ENCODE measurements around the gene INPP4A. TPM values are rescaled to one million over a fixed set of nuclear protein-coding genes. Genes with fewer than 3 reads are reported as not detected.

Gene INPP4A
- total RNA-seq (2022; extraction: Qiagen RNA extraction; ENCODE audit: low read depth) = 6.8 to 10.6 TPM (median 8.8 TPM) in 5 replicates

GRCh38 chr2:98444436-98445176 lies at the start of gene INPP4A:
TSS of gene INPP4A (plus strand) at chr2:98444858. CDS start at chr2:98520049, 75,191 bp downstream.

DNA sequence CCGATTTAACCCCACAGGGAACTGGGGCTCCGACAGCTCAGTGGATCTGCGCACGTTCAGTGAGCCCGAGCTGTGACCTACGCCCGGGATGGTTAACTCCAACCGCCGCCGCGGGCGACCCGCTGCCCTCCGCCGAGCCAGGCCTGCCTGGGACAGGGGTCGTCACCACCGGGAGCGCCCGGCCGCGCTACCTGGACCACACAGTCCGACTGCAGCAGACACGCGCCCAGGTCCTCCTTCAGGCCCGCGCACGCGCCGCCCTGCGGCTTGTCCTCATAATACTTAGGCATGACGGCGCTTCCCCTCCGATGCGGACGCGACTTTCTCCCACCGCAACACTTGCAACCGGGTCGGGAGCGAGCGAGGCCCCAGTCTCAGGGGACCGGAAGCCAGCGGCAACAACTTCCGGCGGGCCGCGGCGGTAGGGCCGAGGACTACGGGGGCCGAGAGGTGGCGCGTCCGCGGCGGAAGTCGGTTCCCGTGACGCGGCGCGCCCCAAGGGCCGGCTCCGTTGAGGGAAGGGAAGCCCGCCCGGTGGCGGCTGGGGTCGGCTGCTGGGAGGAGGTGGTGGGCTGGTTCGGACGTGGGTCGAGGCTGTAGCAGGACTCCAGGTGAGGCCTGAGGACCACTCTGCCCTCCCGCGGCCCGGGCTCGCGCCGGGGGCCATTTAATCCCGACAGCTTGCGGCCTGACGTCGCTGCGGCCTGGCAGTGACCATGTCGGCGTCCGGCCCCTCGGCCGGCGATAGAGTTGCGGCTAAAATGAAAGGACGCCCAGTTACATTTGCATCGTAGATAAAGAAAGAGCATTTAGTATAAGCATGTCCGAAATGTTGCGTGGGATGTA lies 163.7 kb downstream of the INPP4A start, which contains the start of the genes COA5 and UNC50:
COA5 (minus strand) TSS at position 397 of the 846 bp plus-strand sequence; CDS start at position 290, 107 bp downstream.
UNC50 (plus strand) TSS at position 474 of the 846 bp plus-strand sequence. CDS start 1,171 bp downstream, outside the sequence.

Other genes starting within 250 kb of the INPP4A start
- not detected in 5 replicates for gene CNGA3, start 98.4 kb upstream of the INPP4A start, total RNA-seq (2022; extraction: Qiagen RNA extraction; ENCODE audit: low read depth)
- gene COA5, start 163.7 kb downstream of the INPP4A start, total RNA-seq (2022; extraction: Qiagen RNA extraction; ENCODE audit: low read depth) = 17.4 to 26.6 TPM (median 24.3 TPM) in 5 replicates
- gene UNC50, start 163.7 kb downstream of the INPP4A start, total RNA-seq (2022; extraction: Qiagen RNA extraction; ENCODE audit: low read depth) = 44.5 to 48.3 TPM (median 47.4 TPM) in 5 replicates